Measurements from ENCODE around the gene FAM53C. TPM values are rescaled to one million over a fixed set of nuclear protein-coding genes. Genes with fewer than 3 reads are reported as not detected.
A peak's percentile ranks its signal among the peaks of the same experiment; 100 is the strongest.

The FAM53C gene
- total RNA-seq, 2 experiments from 2014 or later: 81.0 to 83.8 TPM

DNA sequence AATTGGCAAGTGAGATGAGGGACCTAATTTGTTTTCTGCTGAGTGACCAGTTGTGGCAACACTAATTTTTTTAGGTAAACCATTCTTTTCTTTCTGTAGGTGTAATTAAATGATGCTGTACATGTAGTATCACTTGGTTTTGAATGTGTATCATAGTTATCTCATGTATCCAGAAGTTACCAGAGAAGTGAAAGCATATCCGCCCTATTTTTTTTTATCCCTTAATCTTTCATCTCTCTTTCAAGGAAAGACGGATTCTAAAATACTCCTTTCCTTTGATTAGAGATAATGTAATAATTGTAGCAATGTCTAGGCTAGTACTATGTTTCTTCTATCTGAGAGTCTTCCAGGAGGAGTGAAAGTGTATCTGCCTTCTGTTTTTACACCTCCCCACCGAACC lies 21.6 kb downstream of the FAM53C start:
- Histone ChIP-seq H3K36me3 (ENCODE audit: insufficient read depth, low read length) (peaks cover 9% of the 10 kb centered on the region), H3K4me1 (ENCODE audit: insufficient read depth, low read length) (peaks cover 22% of the 10 kb centered on the region), H3K27me3 (ENCODE audit: control insufficient read depth in 1 of 2, insufficient read depth in 2 of 2, low read length in 2 of 2) (no peaks in the 10 kb centered on the region), H3K27ac (ENCODE audit: low read depth in 1 of 2, low read length in 2 of 2) (no peak overlapping the region), H3K4me3 (ENCODE audit: low read length) (no peak overlapping the region), H3K9me3 (ENCODE audit: control insufficient read depth in 1 of 2, insufficient read depth in 1 of 2, low read length in 2 of 2) (peaks cover 0 to 4% of the 10 kb centered on the region in 2 experiments)
- TF ChIP-seq, protein P1, sequence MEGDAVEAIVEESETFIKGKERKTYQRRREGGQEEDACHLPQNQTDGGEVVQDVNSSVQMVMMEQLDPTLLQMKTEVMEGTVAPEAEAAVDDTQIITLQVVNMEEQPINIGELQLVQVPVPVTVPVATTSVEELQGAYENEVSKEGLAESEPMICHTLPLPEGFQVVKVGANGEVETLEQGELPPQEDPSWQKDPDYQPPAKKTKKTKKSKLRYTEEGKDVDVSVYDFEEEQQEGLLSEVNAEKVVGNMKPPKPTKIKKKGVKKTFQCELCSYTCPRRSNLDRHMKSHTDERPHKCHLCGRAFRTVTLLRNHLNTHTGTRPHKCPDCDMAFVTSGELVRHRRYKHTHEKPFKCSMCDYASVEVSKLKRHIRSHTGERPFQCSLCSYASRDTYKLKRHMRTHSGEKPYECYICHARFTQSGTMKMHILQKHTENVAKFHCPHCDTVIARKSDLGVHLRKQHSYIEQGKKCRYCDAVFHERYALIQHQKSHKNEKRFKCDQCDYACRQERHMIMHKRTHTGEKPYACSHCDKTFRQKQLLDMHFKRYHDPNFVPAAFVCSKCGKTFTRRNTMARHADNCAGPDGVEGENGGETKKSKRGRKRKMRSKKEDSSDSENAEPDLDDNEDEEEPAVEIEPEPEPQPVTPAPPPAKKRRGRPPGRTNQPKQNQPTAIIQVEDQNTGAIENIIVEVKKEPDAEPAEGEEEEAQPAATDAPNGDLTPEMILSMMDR (IDR thresholded peaks at IDR 0.05): no peak
- DNase-seq (no peak), ATAC-seq (ENCODE audit: poor library complexity) (no peak)
- Mint-ChIP-seq H3K4me3 (peak overlapping the region; percentile 25), H3K4me1 (ENCODE audit: low read depth) (peaks cover 55% of the 10 kb centered on the region), H3K27ac (no peak overlapping the region), H3K9me3 (no peaks in the 10 kb centered on the region), H3K27me3 (no peaks in the 10 kb centered on the region), H3K36me3 (ENCODE audit: low read depth) (peaks cover 34% of the 10 kb centered on the region)
- ChIA-PET POLR2A (no interaction called here), CTCF (no interaction called here)
- intact Hi-C loops (cut with DNase I, micrococcal nuclease): loop anchor here (10.0 kb wide), 3 partner anchors 185 to 835 kb away; partner anchors contain the start of genes BRD8 (in 1 of the 2), HSPA9 (in 1 of the 2), KIF20A (in 1 of the 2) and SIL1 (in 1 of the 2)

DNA sequence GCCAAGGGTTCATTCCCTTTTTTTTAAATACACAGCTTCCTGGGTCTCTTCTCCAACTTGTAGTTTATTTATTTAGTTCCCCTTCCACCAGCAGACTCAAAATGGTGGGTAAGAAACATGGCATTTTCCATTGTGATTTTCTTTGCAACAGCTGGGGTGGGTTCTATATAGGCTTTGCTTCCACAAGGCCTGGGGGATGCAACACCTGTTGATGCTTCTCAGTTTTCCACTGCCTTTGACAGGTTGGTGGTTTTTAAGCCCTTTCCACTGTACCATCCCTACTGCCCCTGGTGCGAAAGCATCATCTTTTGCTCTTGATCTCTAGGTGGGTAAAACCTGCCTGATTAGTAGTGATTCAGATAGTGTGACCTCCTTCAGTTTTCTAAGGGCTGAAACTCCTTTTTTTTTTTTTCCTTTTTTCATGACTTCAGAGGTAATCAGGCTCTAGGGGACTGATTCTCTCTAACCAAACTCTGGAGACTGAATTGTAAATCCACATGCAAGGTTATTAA lies 22.9 kb downstream of the FAM53C start:
- ATAC-seq (ENCODE audit: poor library complexity) (no peak), DNase-seq (no peak)
- POLR2A ChIA-PET: no interaction called here
- TF ChIP-seq, protein P1 (IDR thresholded peaks at IDR 0.05): no peak
- H3K4me1 Mint-ChIP-seq (ENCODE audit: low read depth): peaks cover 46% of the 10 kb centered on the region
- Histone ChIP-seq H3K27me3 (ENCODE audit: control insufficient read depth in 1 of 2, insufficient read depth in 2 of 2, low read length in 2 of 2) (no peaks in the 10 kb centered on the region), H3K36me3 (ENCODE audit: insufficient read depth, low read length) (peaks cover 9% of the 10 kb centered on the region), H3K4me3 (ENCODE audit: low read length) (no peak overlapping the region), H3K27ac (ENCODE audit: low read depth in 1 of 2, low read length in 2 of 2) (no peak overlapping the region), H3K9me3 (ENCODE audit: control insufficient read depth in 1 of 2, insufficient read depth in 1 of 2, low read length in 2 of 2) (peaks cover 0 to 4% of the 10 kb centered on the region in 2 experiments), H3K4me1 (ENCODE audit: insufficient read depth, low read length) (peaks cover 14% of the 10 kb centered on the region)
- H3K4me3 Mint-ChIP-seq: peak overlapping the region; percentile 32
- peak overlapping the region; percentile 37 for H3K27ac Mint-ChIP-seq
- H3K9me3 Mint-ChIP-seq: no peaks in the 10 kb centered on the region
- H3K36me3 Mint-ChIP-seq (ENCODE audit: low read depth): peaks cover 30% of the 10 kb centered on the region
- H3K27me3 Mint-ChIP-seq: no peaks in the 10 kb centered on the region
- CTCF ChIA-PET: interaction anchor here (0.7 kb wide), 1 partner anchor 9 kb away, joined by 3 read pairs; the partner anchor contains the start of gene KDM3B
- intact Hi-C loops (cut with DNase I, micrococcal nuclease): no loop called here

DNA sequence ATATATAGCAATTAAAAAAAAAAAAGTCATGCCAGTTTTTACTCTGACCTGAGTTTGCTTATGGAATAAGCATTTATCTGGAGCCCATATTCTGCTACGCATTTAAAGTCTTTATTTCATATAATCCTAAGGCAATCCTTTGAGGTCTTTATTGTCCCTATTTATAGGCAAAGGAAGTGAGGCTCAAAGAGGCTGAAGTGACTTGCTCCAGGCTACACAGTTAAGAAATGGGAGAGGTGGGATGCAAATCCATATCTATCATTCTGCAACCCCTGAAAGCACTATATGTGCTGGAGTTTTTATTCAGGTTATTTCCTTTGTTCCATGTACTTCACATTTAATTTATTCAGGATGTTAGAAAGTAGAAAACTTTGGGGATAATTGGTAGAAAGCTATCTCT lies 26.5 kb downstream of the FAM53C start:
- Mint-ChIP-seq H3K9me3 (no peaks in the 10 kb centered on the region), H3K27ac (no peak overlapping the region), H3K4me1 (ENCODE audit: low read depth) (peaks cover 63% of the 10 kb centered on the region), H3K27me3 (no peaks in the 10 kb centered on the region), H3K36me3 (ENCODE audit: low read depth) (peaks cover 28% of the 10 kb centered on the region), H3K4me3 (no peak overlapping the region)
- no peak for DNase-seq
- Histone ChIP-seq H3K27me3 (ENCODE audit: control insufficient read depth in 1 of 2, insufficient read depth in 2 of 2, low read length in 2 of 2) (no peaks in the 10 kb centered on the region), H3K4me3 (ENCODE audit: low read length) (no peak overlapping the region), H3K27ac (ENCODE audit: low read depth in 1 of 2, low read length in 2 of 2) (no peak overlapping the region), H3K9me3 (ENCODE audit: control insufficient read depth in 1 of 2, insufficient read depth in 1 of 2, low read length in 2 of 2) (no peaks in the 10 kb centered on the region), H3K4me1 (ENCODE audit: insufficient read depth, low read length) (peaks cover 21% of the 10 kb centered on the region), H3K36me3 (ENCODE audit: insufficient read depth, low read length) (peaks cover 9% of the 10 kb centered on the region)
- intact Hi-C loops (cut with DNase I, micrococcal nuclease): no loop called here
- ChIA-PET CTCF (no interaction called here), POLR2A (no interaction called here)
- TF ChIP-seq, protein P1 (IDR thresholded peaks at IDR 0.05): no peak
- no peak for ATAC-seq (ENCODE audit: poor library complexity)

All from CD4-positive, alpha-beta T cell (primary cell).